K562 (cell line): ENCODE measurements around the gene GGACT. TPM values are rescaled to one million over a fixed set of nuclear protein-coding genes. Genes with fewer than 3 reads are reported as not detected.

ENCODE experiments used
- ATAC-seq: fragments of 200-7000 bp; cut with Tn5 transposase; 3 replicates; pipeline ENCODE4 v1.9.1; 2020; ENCODE audit warnings: moderate library complexity
- BruUV-seq: library from RNA; stranded (reverse); fragments of 400-500 nt; replicated peaks from 2 replicates; lab custom pipeline; 2021; lab: Mats Ljungman, UMichigan
- CTCF ChIA-PET: fragments of 300-600 bp; formaldehyde crosslinking; extraction: SDS; loops from one replicate; lab custom pipeline; 2021; ENCODE audit warnings: low intra/inter-chr PET ratio; lab: Yijun Ruan, JAX
- POLR2A ChIA-PET: fragments of 300-600, 350-650 bp; sonication (Branson Sonifier 250); formaldehyde crosslinking; extraction: SDS; loops from one replicate; lab custom pipeline; 2021; ENCODE audit warnings: antibody characterized with exemption, inconsistent platforms; lab: Yijun Ruan, JAX
- DNase-seq, 4 experiments: peaks; one replicate each; pipeline versions ENCODE4 v3.0.0 to v3.0.0-alpha.2; 2011 to 2018; ENCODE audit warnings: low spot score in 3 of 4, mixed read lengths in 3 of 4; ENCODE audit errors: extremely low read depth in 1 of 4
- FAIRE-seq: peaks from 2 replicates; lab custom pipeline; 2011; peaks lifted over from hg19 to GRCh38; lab: Jason Lieb, UNC
- H2AFZ ChIP-seq: 2 replicates; pipeline ENCODE4 v1.6.0; 2011; ENCODE audit warnings: low read depth, low read length, control low read depth, inconsistent platforms
- H3K27ac ChIP-seq: fragments of 200-600 bp; 3 replicates; pipeline ENCODE4 v1.8.0; 2011; ENCODE audit warnings: low read depth, mild to moderate bottlenecking, control low read depth, inconsistent platforms, low read length, moderate library complexity, mixed read lengths; ENCODE audit errors: extremely low read depth
- H3K27me3 ChIP-seq, 2 experiments: fragments of 300-600 bp in 1 of 2; 2 replicates in 1 of 2; 3 replicates in 1 of 2; pipeline versions ENCODE4 v1.6.0 to v1.8.0; 2011; ENCODE audit warnings: inconsistent platforms in 2 of 2, low read length in 2 of 2, mild to moderate bottlenecking in 1 of 2, mixed read lengths in 1 of 2, moderate library complexity in 1 of 2; ENCODE audit not compliant: control insufficient read depth in 2 of 2, insufficient read depth in 2 of 2
- H3K36me3 ChIP-seq: fragments of 300-600 bp; 3 replicates; pipeline ENCODE4 v1.8.0; 2011; ENCODE audit warnings: mild to moderate bottlenecking, low read length, inconsistent platforms; ENCODE audit not compliant: control insufficient read depth, insufficient read depth
- H3K4me1 ChIP-seq, 2 experiments: fragments of 200-600 bp in 1 of 2; replicated peaks in 1 of 2; 2 replicates in 1 of 2; 3 replicates in 1 of 2; pipeline versions ENCODE4 v1.5.1 to v1.8.0; 2011; ENCODE audit warnings: inconsistent platforms in 2 of 2, low read length in 2 of 2, mild to moderate bottlenecking in 1 of 2, mixed read lengths in 1 of 2, moderate library complexity in 1 of 2; ENCODE audit not compliant: control insufficient read depth in 2 of 2, insufficient read depth in 2 of 2
- H3K4me2 ChIP-seq: 2 replicates; pipeline ENCODE4 v1.6.1; 2011; ENCODE audit warnings: low read length, control low read depth, inconsistent platforms, mixed read lengths; ENCODE audit not compliant: insufficient read depth
- H3K4me3 ChIP-seq: fragments of 200-600 bp; sonication (generic), shearing (Covaris generic); 2 replicates; pipeline ENCODE4 v1.5.1; 2016; ENCODE audit warnings: control low read depth, inconsistent platforms
- H3K79me2 ChIP-seq: fragments of 200-600 bp; 3 replicates; pipeline ENCODE4 v1.8.0; 2011; ENCODE audit warnings: low read length, inconsistent platforms; ENCODE audit not compliant: control insufficient read depth, insufficient read depth
- H3K9ac ChIP-seq, 2 experiments: 2 replicates each; pipeline versions ENCODE4 v1.6.0 to v1.6.1; 2011; ENCODE audit warnings: low read depth in 2 of 2, low read length in 2 of 2, control low read depth in 1 of 2, inconsistent platforms in 1 of 2, mild to moderate bottlenecking in 1 of 2, mixed read lengths in 1 of 2; ENCODE audit not compliant: insufficient read depth in 1 of 2
- H3K9me1 ChIP-seq: one replicate; pipeline ENCODE4 v1.6.0; 2011; ENCODE audit warnings: inconsistent platforms, mild to moderate bottlenecking, low read length, moderate library complexity; ENCODE audit not compliant: control insufficient read depth, insufficient read depth
- H3K9me3 ChIP-seq: replicated peaks from 2 replicates; pipeline ENCODE4 v1.5.1; 2011; ENCODE audit warnings: low read depth, low read length, inconsistent platforms; ENCODE audit not compliant: control insufficient read depth, insufficient read depth
- H4K20me1 ChIP-seq: replicated peaks from 2 replicates; pipeline ENCODE4 v1.6.1; 2011; ENCODE audit warnings: low read length, inconsistent platforms, mixed read lengths; ENCODE audit not compliant: control insufficient read depth, insufficient read depth
- ARID1B ChIP-seq: fragments of 450-650 bp; IDR thresholded peaks from 2 replicates; pipeline ENCODE4 v1.6.1; 2016; ENCODE audit warnings: antibody characterized with exemption, mild to moderate bottlenecking, inconsistent platforms
- HINFP ChIP-seq: fragments of 450-650 bp; conservative IDR thresholded peaks from 2 replicates; pipeline ENCODE4 v1.6.1; 2016; ENCODE audit warnings: missing genetic modification characterization, low read depth, mild to moderate bottlenecking, control low read depth, missing compliant biosample characterization
- HSF4 ChIP-seq: fragments of 250-450 bp; sonication (Bioruptor Pico); IDR thresholded peaks from 2 replicates; pipeline ENCODE4 v2.1.2; 2022; ENCODE audit warnings: mild to moderate bottlenecking, moderate library complexity, borderline replicate concordance
- PPARD ChIP-seq: fragments of 250-450 bp; sonication (Bioruptor Pico); IDR thresholded peaks from 2 replicates; pipeline ENCODE4 v1.8.0; 2022; ENCODE audit warnings: inconsistent platforms, mild to moderate bottlenecking, moderate library complexity
- RB1 ChIP-seq: fragments of 450-650 bp; IDR thresholded peaks from 2 replicates; pipeline ENCODE4 v1.6.1; 2017; ENCODE audit warnings: low read depth, mild to moderate bottlenecking
- RREB1 ChIP-seq: fragments of 250-450 bp; sonication (Bioruptor Pico); IDR thresholded peaks from 2 replicates; pipeline ENCODE4 v1.4.0; 2020
- ZMIZ1 ChIP-seq, 2 experiments: fragments of 150-350 bp in 1 of 2; IDR thresholded peaks; 2 replicates each; pipeline ENCODE4 v1.6.1; 2012 to 2016; ENCODE audit warnings: low read depth in 2 of 2, low read length in 2 of 2, mild to moderate bottlenecking in 1 of 2, moderate library complexity in 1 of 2
- WGBS: fragments of 100-300 bp; shearing (Covaris generic); methylation state at CpG from one replicate; pipeline ENCODE4 v1.1.6; 2016; ENCODE audit warnings: low coverage, mixed read lengths; ENCODE audit not compliant: insufficient coverage; ENCODE audit errors: missing lambda C conversion rate; 5-methylcytosine and 5-hydroxymethylcytosine counted together
- in situ Hi-C: fragments of 300-500 bp; cut with MboI; formaldehyde crosslinking; loops from 4 replicates; pipeline ENCODE4 v1.15.0; 2018; ENCODE audit warnings: inconsistent platforms, mixed read lengths
- intact Hi-C: fragments of 100-400 bp; cut with micrococcal nuclease; formaldehyde crosslinking; loops from 2 replicates; pipeline ENCODE4 v1.14.2; 2022
- polyA plus RNA-seq, 8 experiments: library from polyadenylated mRNA; depleted of rRNA in 4 of 8; stranded (reverse) in 5 of 8; unstranded in 3 of 8; fragments of >200 nt; fragmentation: Nextera tagmentation in 2 of 8; fragmentation: Illumina TruSeq in 1 of 8; extraction: Ambion mirVana in 2 of 8; extraction: Trizol in 1 of 8; gene quantifications; 2 replicates each; pipeline versions ENCODE4 v1.2.1 to v1.2.3, GENCODE V29; 2011 to 2014; ENCODE audit warnings: inconsistent platforms in 1 of 8, missing spikeins in 1 of 8
- total RNA-seq, 7 experiments: library from RNA; depleted of rRNA in 6 of 7; stranded (reverse); fragments of >200 nt in 6 of 7; fragmentation: Illumina TruSeq in 2 of 7; extraction: Trizol in 2 of 7; gene quantifications; 2 replicates each; pipeline versions ENCODE4 v1.2.1 to v1.2.3, GENCODE V29; 2011 to 2021; ENCODE audit warnings: low replicate concordance in 1 of 7
- TF ChIP-seq, protein P1 (sequence below), 2 experiments: fragments of 450-650 bp in 1 of 2; sonication (generic) in 1 of 2; formaldehyde crosslinking; conservative IDR thresholded peaks; 2 replicates each; pipeline versions ENCODE4 v1.4.0 to v1.8.1; 2020 to 2022; ENCODE audit warnings: mild to moderate bottlenecking in 1 of 2, missing genetic modification reagents in 1 of 2

Gene GGACT
- total and polyA plus RNA-seq, 9 of the 15 experiments (the other 6 are each of a cell fraction or from before 2014, with no cell fraction given), result 0.20 to 3.2 (median 1.7) TPM

GRCh38 chr13:100581504-100581903 is 7.1 kb downstream of the GGACT start (continued):
- no peak for TF ChIP-seq ZMIZ1 (IDR thresholded peaks at IDR 0.05; ENCODE audit: low read depth in 2 of 2, low read length in 2 of 2)

- Histone ChIP-seq H3K9me3 (no peaks in the 10 kb centered on the region), H4K20me1 (no peaks in the 10 kb centered on the region), H3K36me3 (no peaks in the 10 kb centered on the region), H3K9me1 (no peaks in the 10 kb centered on the region), H3K27ac (no peak overlapping the region), H3K27me3 (no peaks in the 10 kb centered on the region), H3K9ac (no peak overlapping the region), H3K79me2 (no peaks in the 10 kb centered on the region), H3K4me2 (no peak overlapping the region), H3K4me3 (no peak overlapping the region), H3K4me1 (no peaks in the 10 kb centered on the region), H2AFZ (no peak overlapping the region)
- intact Hi-C loops (no loop called here), in situ Hi-C loops (no loop called here)
- no peak for ATAC-seq
- POLR2A ChIA-PET, result interaction anchor here (0.6 kb wide), 1 partner anchor 1854 kb away, joined by 4 read pairs; no protein-coding TSS in a partner anchor
- CTCF ChIA-PET, result no interaction called here
- no TSS peak for BruUV-seq
- FAIRE-seq, result no peak
- no peak for DNase-seq
- WGBS, result 21% methylated on average over 4 of the region's 4 CpGs
- TF ChIP-seq RREB1 (CRISPR knock-in tag) (no peak), PPARD (CRISPR knock-in tag) (no peak), RB1 (no peak), HINFP (no peak), HSF4 (CRISPR knock-in tag) (no peak), ARID1B (no peak)
- TF ChIP-seq, protein P1, sequence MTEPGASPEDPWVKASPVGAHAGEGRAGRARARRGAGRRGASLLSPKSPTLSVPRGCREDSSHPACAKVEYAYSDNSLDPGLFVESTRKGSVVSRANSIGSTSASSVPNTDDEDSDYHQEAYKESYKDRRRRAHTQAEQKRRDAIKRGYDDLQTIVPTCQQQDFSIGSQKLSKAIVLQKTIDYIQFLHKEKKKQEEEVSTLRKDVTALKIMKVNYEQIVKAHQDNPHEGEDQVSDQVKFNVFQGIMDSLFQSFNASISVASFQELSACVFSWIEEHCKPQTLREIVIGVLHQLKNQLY (CRISPR knock-in tag; conservative IDR thresholded peaks at IDR 0.05), result no peak
Observed at GRCh38 chr13:100581030-100581429, 7.6 kb downstream of the GGACT start.
